HG03342 (cell line): ENCODE measurements around the gene FRMD4A.

Source experiments
- ATAC-seq: cut with Tn5 transposase; IDR thresholded peaks from one replicate; pipeline ENCODE4 v1.9.1; 2021; ENCODE audit warnings: mild to moderate bottlenecking, moderate library complexity; ENCODE audit not compliant: unreplicated experiment

The FRMD4A gene

GRCh38 chr10:14195433-14195832 is 135.3 kb downstream of the FRMD4A start:
- no peak for ATAC-seq

GRCh38 chr10:14192746-14193145 is 138.0 kb downstream of the FRMD4A start:
- no peak for ATAC-seq

- no peak for ATAC-seq
Observed at GRCh38 chr10:14191871-14192270, 138.9 kb downstream of the FRMD4A start.

- ATAC-seq, result no peak
Observed at GRCh38 chr10:14191407-14191806, 139.3 kb downstream of the FRMD4A start.

GRCh38 chr10:14190702-14191101 is 140.0 kb downstream of the FRMD4A start:
- no peak for ATAC-seq

- ATAC-seq, result no peak
Observed at GRCh38 chr10:14186245-14186644, 144.5 kb downstream of the FRMD4A start.

GRCh38 chr10:14185316-14186045 is 145.2 kb downstream of the FRMD4A start:
- peak; percentile 77 for ATAC-seq

GRCh38 chr10:14184841-14185315 is 145.8 kb downstream of the FRMD4A start:
- peak; percentile 62 for ATAC-seq

- ATAC-seq, result no peak
Observed at GRCh38 chr10:14182781-14183180, 147.9 kb downstream of the FRMD4A start.

GRCh38 chr10:14181567-14181936 is 149.2 kb downstream of the FRMD4A start:
- no peak for ATAC-seq

GRCh38 chr10:14180911-14181566 is 149.7 kb downstream of the FRMD4A start:
- no peak for ATAC-seq

- ATAC-seq, result no peak
Observed at GRCh38 chr10:14179251-14179650, 151.5 kb downstream of the FRMD4A start.

GRCh38 chr10:14173706-14174594 is 156.8 kb downstream of the FRMD4A start:
- ATAC-seq, result no peak

GRCh38 chr10:14173391-14173705 is 157.4 kb downstream of the FRMD4A start:
- ATAC-seq, result no peak

- ATAC-seq, result no peak
Observed at GRCh38 chr10:14172336-14172950, 158.3 kb downstream of the FRMD4A start.

GRCh38 chr10:14171336-14171735 is 159.4 kb downstream of the FRMD4A start:
- ATAC-seq, result no peak

GRCh38 chr10:14163377-14164086 is 167.2 kb downstream of the FRMD4A start:
- no peak for ATAC-seq

GRCh38 chr10:14162629-14163344 is 167.9 kb downstream of the FRMD4A start:
- ATAC-seq, result no peak

- no peak for ATAC-seq
Observed at GRCh38 chr10:14162061-14162460, 168.7 kb downstream of the FRMD4A start.

- ATAC-seq, result no peak
Observed at GRCh38 chr10:14160299-14160698, 170.4 kb downstream of the FRMD4A start.
